HepG2 (cell line): ENCODE data around the gene FAM43A. TPM values are rescaled to one million over a fixed set of nuclear protein-coding genes. Genes with fewer than 3 reads are reported as not detected.

ENCODE experiments used
- FOSL2 ChIP-seq: sonication (generic); formaldehyde crosslinking; IDR thresholded peaks from 2 replicates; pipeline ENCODE4 v1.4.0; 2020; ENCODE audit warnings: missing genetic modification reagents
- FOXP4 ChIP-seq: sonication (generic); formaldehyde crosslinking; IDR thresholded peaks from 2 replicates; pipeline ENCODE4 v1.4.0; 2020; ENCODE audit warnings: missing genetic modification reagents
- HOXA3 ChIP-seq: sonication (generic); formaldehyde crosslinking; IDR thresholded peaks from 2 replicates; pipeline ENCODE4 v1.5.0; 2020; ENCODE audit warnings: missing genetic modification reagents
- IKZF5 ChIP-seq: IDR thresholded peaks from 2 replicates; pipeline ENCODE4 v1.6.1; 2018; ENCODE audit warnings: missing genetic modification reagents, mild to moderate bottlenecking, missing compliant biosample characterization
- KDM3A ChIP-seq: IDR thresholded peaks from 2 replicates; pipeline ENCODE4 v1.6.1; 2018; ENCODE audit warnings: low read depth, missing compliant biosample characterization
- REL ChIP-seq: sonication (generic); formaldehyde crosslinking; conservative IDR thresholded peaks from 2 replicates; pipeline ENCODE4 v1.8.0; 2022; ENCODE audit warnings: mild to moderate bottlenecking, missing genetic modification reagents, moderate library complexity
- SALL1 ChIP-seq: sonication (generic); formaldehyde crosslinking; IDR thresholded peaks from 2 replicates; pipeline ENCODE4 v1.8.0; 2022; ENCODE audit warnings: mild to moderate bottlenecking, missing genetic modification reagents
- SOX13 ChIP-seq, 3 experiments: fragments of 450-650 bp in 1 of 3; sonication (generic) in 1 of 3; formaldehyde crosslinking in 1 of 3; IDR thresholded peaks in 2 of 3; conservative IDR thresholded peaks in 1 of 3; 2 replicates each; pipeline versions ENCODE4 v1.5.0 to v1.6.1; 2016 to 2020; ENCODE audit warnings: antibody characterized with exemption in 1 of 3, mild to moderate bottlenecking in 1 of 3, missing compliant biosample characterization in 1 of 3, missing genetic modification reagents in 1 of 3, moderate library complexity in 1 of 3
- TBX2 ChIP-seq: sonication (generic); formaldehyde crosslinking; IDR thresholded peaks from 2 replicates; pipeline ENCODE4 v1.5.0; 2020; ENCODE audit warnings: missing genetic modification reagents, mild to moderate bottlenecking, borderline replicate concordance
- TCF12 ChIP-seq, 2 experiments: fragments of 450-650 bp in 1 of 2; sonication (generic) in 1 of 2; formaldehyde crosslinking in 1 of 2; IDR thresholded peaks; 2 replicates each; pipeline versions ENCODE4 v1.6.1 to v1.8.0; 2017 to 2022; ENCODE audit warnings: antibody characterized with exemption in 1 of 2, mild to moderate bottlenecking in 1 of 2, missing genetic modification reagents in 1 of 2, moderate library complexity in 1 of 2
- ZBTB39 ChIP-seq: sonication (generic); formaldehyde crosslinking; IDR thresholded peaks from 2 replicates; pipeline ENCODE4 v1.5.0; 2020; ENCODE audit warnings: missing genetic modification reagents
- ZBTB43 ChIP-seq: sonication (generic); formaldehyde crosslinking; conservative IDR thresholded peaks from 2 replicates; pipeline ENCODE4 v1.4.0; 2020; ENCODE audit warnings: missing genetic modification reagents
- ZFX ChIP-seq: sonication (generic); formaldehyde crosslinking; IDR thresholded peaks from 2 replicates; pipeline ENCODE4 v1.4.0; 2020; ENCODE audit warnings: mild to moderate bottlenecking, low read depth, missing genetic modification reagents, moderate library complexity
- ZNF629 ChIP-seq: sonication (generic); formaldehyde crosslinking; conservative IDR thresholded peaks from 2 replicates; pipeline ENCODE4 v1.5.0; 2020; ENCODE audit warnings: missing genetic modification reagents
- ZNF737 ChIP-seq: sonication (generic); formaldehyde crosslinking; IDR thresholded peaks from 2 replicates; pipeline ENCODE4 v1.5.0; 2020; ENCODE audit warnings: missing genetic modification reagents, mild to moderate bottlenecking, borderline replicate concordance
- ZNF792 ChIP-seq: IDR thresholded peaks from 2 replicates; pipeline ENCODE4 v1.6.1; 2016
- polyA plus RNA-seq, 8 experiments: library from polyadenylated mRNA; depleted of rRNA in 3 of 8; stranded (reverse) in 7 of 8; unstranded in 1 of 8; fragments of >200 nt; fragmentation: Illumina TruSeq in 4 of 8; extraction: Trizol in 4 of 8; gene quantifications; 2 replicates each; pipeline versions ENCODE4 v1.2.1 to v1.2.3, GENCODE V29; 2011 to 2016; ENCODE audit warnings: low read depth in 4 of 8, missing spikeins in 1 of 8, mixed read lengths in 1 of 8; ENCODE audit not compliant: insufficient read depth in 1 of 8
- total RNA-seq, 5 experiments: library from RNA; depleted of rRNA; stranded (reverse); fragments of >200 nt; fragmentation: Illumina TruSeq; extraction: Trizol; gene quantifications; 2 replicates each; pipeline ENCODE4 v1.2.3, GENCODE V29; 2016; ENCODE audit warnings: low read depth in 1 of 5
- TF ChIP-seq, protein P1 (sequence below): IDR thresholded peaks from 2 replicates; pipeline ENCODE4 v1.6.1; 2016; ENCODE audit warnings: missing compliant biosample characterization, missing genetic modification reagents, borderline replicate concordance
- TF ChIP-seq, protein P2 (sequence below): sonication (generic); formaldehyde crosslinking; IDR thresholded peaks from 2 replicates; pipeline ENCODE4 v1.4.0; 2020; ENCODE audit warnings: missing genetic modification reagents

Gene FAM43A
- total and polyA plus RNA-seq, 2 of the 13 experiments (the other 11 are each of a cell fraction or from before 2014, with no cell fraction given): 0.91 to 1.8 TPM

- TF ChIP-seq ZBTB43 (CRISPR knock-in tag): peak; percentile 41; the same call in 1 of the 2 replicates
- TF ChIP-seq IKZF5: peak; percentile 68
- TF ChIP-seq FOXP4 (CRISPR knock-in tag): peak; percentile 22; the same call in 1 of the 2 replicates
- peak; percentile 48 for TF ChIP-seq ZFX (CRISPR knock-in tag)
- 0 out of 2 replicates have a peak, but pooled peaks have one; percentile 56 for TF ChIP-seq ZNF737 (CRISPR knock-in tag)
- TF ChIP-seq SOX13 (IDR thresholded peaks at IDR 0.05): no peak
- peak in 1 of 2 experiments; percentile 49; a peak in 2 of 4 replicates for TF ChIP-seq SOX13 (CRISPR knock-in tag; conservative IDR thresholded peaks at IDR 0.05 in 1 of 2, IDR thresholded peaks at IDR 0.05 in 1 of 2)
- TF ChIP-seq, protein P1, sequence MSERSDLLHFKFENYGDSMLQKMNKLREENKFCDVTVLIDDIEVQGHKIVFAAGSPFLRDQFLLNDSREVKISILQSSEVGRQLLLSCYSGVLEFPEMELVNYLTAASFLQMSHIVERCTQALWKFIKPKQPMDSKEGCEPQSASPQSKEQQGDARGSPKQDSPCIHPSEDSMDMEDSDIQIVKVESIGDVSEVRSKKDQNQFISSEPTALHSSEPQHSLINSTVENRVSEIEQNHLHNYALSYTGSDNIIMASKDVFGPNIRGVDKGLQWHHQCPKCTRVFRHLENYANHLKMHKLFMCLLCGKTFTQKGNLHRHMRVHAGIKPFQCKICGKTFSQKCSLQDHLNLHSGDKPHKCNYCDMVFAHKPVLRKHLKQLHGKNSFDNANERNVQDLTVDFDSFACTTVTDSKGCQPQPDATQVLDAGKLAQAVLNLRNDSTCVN (CRISPR knock-in tag): 0 out of 2 replicates have a peak, but pooled peaks have one; percentile 47
- TF ChIP-seq ZBTB39 (CRISPR knock-in tag): no peak
- no peak for TF ChIP-seq ZNF629 (CRISPR knock-in tag)
- TF ChIP-seq, protein P2, sequence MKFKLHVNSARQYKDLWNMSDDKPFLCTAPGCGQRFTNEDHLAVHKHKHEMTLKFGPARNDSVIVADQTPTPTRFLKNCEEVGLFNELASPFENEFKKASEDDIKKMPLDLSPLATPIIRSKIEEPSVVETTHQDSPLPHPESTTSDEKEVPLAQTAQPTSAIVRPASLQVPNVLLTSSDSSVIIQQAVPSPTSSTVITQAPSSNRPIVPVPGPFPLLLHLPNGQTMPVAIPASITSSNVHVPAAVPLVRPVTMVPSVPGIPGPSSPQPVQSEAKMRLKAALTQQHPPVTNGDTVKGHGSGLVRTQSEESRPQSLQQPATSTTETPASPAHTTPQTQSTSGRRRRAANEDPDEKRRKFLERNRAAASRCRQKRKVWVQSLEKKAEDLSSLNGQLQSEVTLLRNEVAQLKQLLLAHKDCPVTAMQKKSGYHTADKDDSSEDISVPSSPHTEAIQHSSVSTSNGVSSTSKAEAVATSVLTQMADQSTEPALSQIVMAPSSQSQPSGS (CRISPR knock-in tag): peak; percentile 65; the same call in 1 of the 2 replicates
- TF ChIP-seq REL (CRISPR knock-in tag): no peak
- peak; percentile 29; the same call in 1 of the 2 replicates for TF ChIP-seq ZNF792
- TF ChIP-seq KDM3A (CRISPR knock-in tag): 0 out of 2 replicates have a peak, but pooled peaks have one; percentile 34
- TF ChIP-seq HOXA3 (CRISPR knock-in tag): peak; percentile 55
- TF ChIP-seq SALL1 (CRISPR knock-in tag): peak; percentile 51; the same call in 1 of the 2 replicates
- no peak for TF ChIP-seq TCF12 (IDR thresholded peaks at IDR 0.05)
- TF ChIP-seq TCF12 (CRISPR knock-in tag; IDR thresholded peaks at IDR 0.05): no peak
- TF ChIP-seq TBX2: peak; percentile 60; the same call in 1 of the 2 replicates
- TF ChIP-seq FOSL2 (CRISPR knock-in tag): peak; percentile 53
These were observed at the start of gene FAM43A (continued) for GRCh38 chr3:194685718-194686413.
